ENCODE data around the gene AMBP.

AMBP gene

GRCh38 chr9:114112778-114113584, 34.9 kb upstream of the AMBP start:
- no peaks in the 10 kb centered on the region for H3K4me1 ChIP-seq (ENCODE audit: control insufficient read depth, insufficient read depth, low read length)
- TF ChIP-seq, protein P1, sequence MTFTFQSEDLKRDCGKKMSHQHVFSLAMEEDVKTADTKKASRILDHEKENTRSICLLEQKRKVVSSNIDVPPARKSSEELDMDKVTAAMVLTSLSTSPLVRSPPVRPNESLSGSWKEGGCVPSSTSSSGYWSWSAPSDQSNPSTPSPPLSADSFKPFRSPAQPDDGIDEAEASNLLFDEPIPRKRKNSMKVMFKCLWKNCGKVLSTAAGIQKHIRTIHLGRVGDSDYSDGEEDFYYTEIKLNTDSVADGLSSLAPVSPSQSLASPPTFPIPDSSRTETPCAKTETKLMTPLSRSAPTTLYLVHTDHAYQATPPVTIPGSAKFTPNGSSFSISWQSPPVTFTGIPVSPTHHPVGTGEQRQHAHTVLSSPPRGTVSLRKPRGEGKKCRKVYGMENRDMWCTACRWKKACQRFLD (tag by site-specific recombination; IDR thresholded peaks at IDR 0.05) = no peak
- TF ChIP-seq PRDM10 (tag by site-specific recombination; IDR thresholded peaks at IDR 0.05) = peak; percentile 93
- TF ChIP-seq, protein P2, sequence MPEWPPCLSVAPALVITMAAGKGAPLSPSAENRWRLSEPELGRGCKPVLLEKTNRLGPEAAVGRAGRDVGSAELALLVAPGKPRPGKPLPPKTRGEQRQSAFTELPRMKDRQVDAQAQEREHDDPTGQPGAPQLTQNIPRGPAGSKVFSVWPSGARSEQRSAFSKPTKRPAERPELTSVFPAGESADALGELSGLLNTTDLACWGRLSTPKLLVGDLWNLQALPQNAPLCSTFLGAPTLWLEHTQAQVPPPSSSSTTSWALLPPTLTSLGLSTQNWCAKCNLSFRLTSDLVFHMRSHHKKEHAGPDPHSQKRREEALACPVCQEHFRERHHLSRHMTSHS (tag by site-specific recombination; IDR thresholded peaks at IDR 0.05) = no peak
- H3K36me3 ChIP-seq (ENCODE audit: control insufficient read depth in 2 of 2, insufficient read depth in 1 of 2, low read length in 2 of 2) = no peaks in the 10 kb centered on the region
- ChIA-PET CTCF (interaction anchor here (0.5 to 10.8 kb wide), 6 partner anchors 8 to 545 kb away, joined by 3 to 139 read pairs (median 4); no protein-coding TSS in a partner anchor), POLR2A (no interaction called here)
- no peak overlapping the region for H3K4me3 ChIP-seq (ENCODE audit: low read depth, low read length)
- no peaks in the 10 kb centered on the region for H3K9me3 ChIP-seq (ENCODE audit: control insufficient read depth, insufficient read depth, low read depth, low read length)
- no peak overlapping the region for H3K27ac ChIP-seq (ENCODE audit: extremely low read depth, low read depth, low read length)

DNA sequence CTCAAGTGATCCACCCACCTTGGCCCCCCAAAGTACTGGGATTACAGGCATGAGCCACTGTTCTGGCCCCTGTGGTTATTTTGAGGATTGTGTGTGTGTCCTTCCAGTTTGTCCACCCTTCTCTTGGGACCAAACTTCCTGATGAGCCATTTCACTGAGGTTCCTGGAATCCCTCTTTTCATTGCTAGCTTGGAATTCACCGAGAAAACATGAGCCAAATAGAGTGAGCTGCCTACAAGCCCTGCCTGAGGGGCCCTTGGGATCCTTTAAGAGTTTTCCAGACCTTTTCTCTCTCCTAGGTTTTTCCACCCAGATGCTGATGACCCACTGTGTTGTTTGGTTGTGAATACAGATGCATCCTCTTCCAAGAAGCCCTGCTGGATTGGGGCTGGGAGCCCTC, 34.2 kb upstream of the AMBP start:
- POLR2A ChIA-PET = no interaction called here
- Histone ChIP-seq H3K9me3 (ENCODE audit: control insufficient read depth, insufficient read depth, low read depth, low read length) (no peaks in the 10 kb centered on the region), H3K36me3 (ENCODE audit: control insufficient read depth in 2 of 2, insufficient read depth in 1 of 2, low read length in 2 of 2) (no peaks in the 10 kb centered on the region), H3K4me1 (ENCODE audit: control insufficient read depth, insufficient read depth, low read length) (no peaks in the 10 kb centered on the region), H3K4me3 (ENCODE audit: low read depth, low read length) (no peak overlapping the region), H3K27ac (ENCODE audit: extremely low read depth, low read depth, low read length) (no peak overlapping the region)
- CTCF ChIA-PET = interaction anchor here (0.5 to 10.8 kb wide), 7 partner anchors 8 to 546 kb away, joined by 3 to 139 read pairs (median 4); partner anchors contain the start of gene KIF12
- TF ChIP-seq ZNF571 (tag by site-specific recombination; IDR thresholded peaks at IDR 0.05) (no peak), ZNF169 (tag by site-specific recombination; IDR thresholded peaks at IDR 0.05) (no peak), ZNF23 (tag by site-specific recombination; IDR thresholded peaks at IDR 0.05; ENCODE audit: borderline replicate concordance) (no peak), BCL11A (tag by site-specific recombination; IDR thresholded peaks at IDR 0.05; ENCODE audit: low read depth) (no peak), ZNF596 (tag by site-specific recombination; IDR thresholded peaks at IDR 0.05) (no peak), ZNF341 (tag by site-specific recombination; IDR thresholded peaks at IDR 0.05; ENCODE audit: low read depth) (no peak)
- TF ChIP-seq, protein P3, sequence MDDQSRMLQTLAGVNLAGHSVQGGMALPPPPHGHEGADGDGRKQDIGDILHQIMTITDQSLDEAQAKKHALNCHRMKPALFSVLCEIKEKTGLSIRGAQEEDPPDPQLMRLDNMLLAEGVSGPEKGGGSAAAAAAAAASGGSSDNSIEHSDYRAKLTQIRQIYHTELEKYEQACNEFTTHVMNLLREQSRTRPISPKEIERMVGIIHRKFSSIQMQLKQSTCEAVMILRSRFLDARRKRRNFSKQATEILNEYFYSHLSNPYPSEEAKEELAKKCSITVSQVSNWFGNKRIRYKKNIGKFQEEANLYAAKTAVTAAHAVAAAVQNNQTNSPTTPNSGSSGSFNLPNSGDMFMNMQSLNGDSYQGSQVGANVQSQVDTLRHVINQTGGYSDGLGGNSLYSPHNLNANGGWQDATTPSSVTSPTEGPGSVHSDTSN (CRISPR knock-in tag; IDR thresholded peaks at IDR 0.05) = no peak

DNA sequence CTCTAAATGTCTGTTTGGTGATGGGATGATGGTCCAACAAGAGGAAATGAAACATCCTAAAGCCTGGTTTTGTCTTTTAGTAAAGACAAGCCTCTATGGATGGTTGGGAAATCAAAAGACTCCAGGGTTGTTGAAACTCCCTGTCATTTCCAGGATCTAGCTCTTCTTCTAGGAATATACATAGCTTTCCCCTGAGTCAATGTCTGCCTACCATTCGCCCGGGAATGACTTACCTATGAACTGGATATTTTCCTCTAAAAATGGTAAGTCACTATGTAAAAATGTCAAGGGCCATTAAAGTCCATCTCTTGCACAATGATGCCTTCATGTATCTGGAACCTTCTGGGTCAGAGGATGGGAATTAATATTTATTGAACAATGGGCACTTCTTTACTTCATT, 32.1 kb upstream of the AMBP start:
- POLR2A ChIA-PET = no interaction called here
- no peaks in the 10 kb centered on the region for H3K36me3 ChIP-seq (ENCODE audit: control insufficient read depth in 2 of 2, insufficient read depth in 1 of 2, low read length in 2 of 2)
- no peaks in the 10 kb centered on the region for H3K4me1 ChIP-seq (ENCODE audit: control insufficient read depth, insufficient read depth, low read length)
- H3K4me3 ChIP-seq (ENCODE audit: low read depth, low read length) = no peak overlapping the region
- CTCF ChIA-PET = interaction anchor here (0.7 to 10.8 kb wide), 10 partner anchors 8 to 201 kb away, joined by 3 to 225 read pairs (median 5); partner anchors contain the start of gene COL27A1
- no peak for TF ChIP-seq OVOL3 (tag by site-specific recombination; IDR thresholded peaks at IDR 0.05)
- TF ChIP-seq PRDM6 (tag by site-specific recombination; IDR thresholded peaks at IDR 0.05) = no peak
- no peak overlapping the region for H3K27ac ChIP-seq (ENCODE audit: extremely low read depth, low read depth, low read length)
- H3K9me3 ChIP-seq (ENCODE audit: control insufficient read depth, insufficient read depth, low read depth, low read length) = no peaks in the 10 kb centered on the region
